HepG2 (cell line): Measurements from ENCODE around the gene CHST11. TPM values are rescaled to one million over a fixed set of nuclear protein-coding genes. Genes with fewer than 3 reads are reported as not detected.

ENCODE experiments used
- ATAC-seq: fragments of 200-7000 bp; cut with Tn5 transposase; 3 replicates; pipeline ENCODE4 v1.9.1; 2020; ENCODE audit warnings: mild to moderate bottlenecking, moderate library complexity
- BruUV-seq: library from RNA; stranded (reverse); fragments of 400-500 nt; replicated peaks from 2 replicates; lab custom pipeline; 2021; lab: Mats Ljungman, UMichigan
- CTCF ChIA-PET: fragments of 300-600 bp; formaldehyde crosslinking; extraction: SDS; loops from one replicate; lab custom pipeline; 2021; ENCODE audit warnings: low total read pairs, inconsistent platforms, low intra/inter-chr PET ratio; lab: Yijun Ruan, JAX
- POLR2A ChIA-PET: fragments of 350-600 bp; sonication (Branson Sonifier 250); formaldehyde crosslinking; loops from one replicate; lab custom pipeline; 2020; ENCODE audit warnings: antibody characterized with exemption, inconsistent platforms; lab: Yijun Ruan, JAX
- DNase-seq: peaks from one replicate; pipeline ENCODE4 v3.0.0-alpha.2; 2015; ENCODE audit warnings: low spot score
- FAIRE-seq: peaks from 3 replicates; lab custom pipeline; 2011; peaks lifted over from hg19 to GRCh38; lab: Jason Lieb, UNC
- H2AFZ ChIP-seq: one replicate; pipeline ENCODE4 v1.6.1; 2011; ENCODE audit warnings: low read length, inconsistent platforms
- H3K27ac ChIP-seq: fragments of 300-600 bp; 3 replicates; pipeline ENCODE4 v1.8.0; 2011; ENCODE audit warnings: mixed run types, mild to moderate bottlenecking, mixed read lengths, low read length, inconsistent platforms; ENCODE audit not compliant: insufficient read depth; ENCODE audit errors: extremely low read length
- H3K27me3 ChIP-seq, 2 experiments: fragments of 200-600 bp in 1 of 2; 2 replicates in 1 of 2; 3 replicates in 1 of 2; pipeline versions ENCODE4 v1.6.0 to v1.8.0; 2011; ENCODE audit warnings: low read length in 2 of 2, mild to moderate bottlenecking in 2 of 2, moderate library complexity in 2 of 2, inconsistent platforms in 1 of 2; ENCODE audit not compliant: insufficient read depth in 2 of 2, control insufficient read depth in 1 of 2
- H3K36me3 ChIP-seq, 2 experiments: fragments of 200-600 bp in 1 of 2; replicated peaks in 1 of 2; 2 replicates in 1 of 2; 3 replicates in 1 of 2; pipeline versions ENCODE4 v1.5.1 to v1.8.0; 2011; ENCODE audit warnings: low read length in 2 of 2, inconsistent platforms in 1 of 2; ENCODE audit not compliant: insufficient read depth in 2 of 2, control insufficient read depth in 1 of 2
- H3K4me1 ChIP-seq: 2 replicates; pipeline ENCODE4 v1.5.1; 2012; ENCODE audit warnings: low read length, inconsistent platforms; ENCODE audit not compliant: insufficient read depth
- H3K4me2 ChIP-seq: 2 replicates; pipeline ENCODE4 v1.6.0; 2011; ENCODE audit warnings: low read depth, low read length, inconsistent platforms
- H3K4me3 ChIP-seq, 3 experiments: fragments of 200-600 bp in 1 of 3; sonication (generic), shearing (Covaris generic) in 1 of 3; replicated peaks in 1 of 3; 2 replicates each; pipeline ENCODE4 v1.5.1; 2011 to 2016; ENCODE audit warnings: low read length in 3 of 3, inconsistent platforms in 2 of 3, low read depth in 2 of 3, mild to moderate bottlenecking in 2 of 3, control low read depth in 1 of 3, mixed read lengths in 1 of 3; ENCODE audit not compliant: insufficient read depth in 1 of 3
- H3K79me2 ChIP-seq: one replicate; pipeline ENCODE4 v1.6.1; 2011; ENCODE audit warnings: low read length, inconsistent platforms; ENCODE audit not compliant: insufficient read depth
- H3K9ac ChIP-seq: 2 replicates; pipeline ENCODE4 v1.6.0; 2011; ENCODE audit warnings: mild to moderate bottlenecking, low read depth, low read length, inconsistent platforms; ENCODE audit not compliant: insufficient read depth
- H3K9me3 ChIP-seq: 2 replicates; pipeline ENCODE4 v1.5.1; 2012; ENCODE audit warnings: mild to moderate bottlenecking, low read length
- H4K20me1 ChIP-seq: 2 replicates; pipeline ENCODE4 v1.6.0; 2011; ENCODE audit warnings: inconsistent platforms, mild to moderate bottlenecking, low read length, moderate library complexity; ENCODE audit not compliant: insufficient read depth
- ARID5B ChIP-seq: IDR thresholded peaks from 2 replicates; pipeline ENCODE4 v1.4.0; 2020; ENCODE audit warnings: mild to moderate bottlenecking, missing genetic modification reagents
- KLF12 ChIP-seq: sonication (generic); formaldehyde crosslinking; IDR thresholded peaks from 2 replicates; pipeline ENCODE4 v1.4.0; 2020; ENCODE audit warnings: missing genetic modification reagents, borderline replicate concordance
- KMT2A ChIP-seq: sonication (generic); formaldehyde crosslinking; IDR thresholded peaks from 2 replicates; pipeline ENCODE4 v1.4.0; 2020; ENCODE audit warnings: missing genetic modification reagents
- SNAPC4 ChIP-seq: sonication (generic); formaldehyde crosslinking; IDR thresholded peaks from 2 replicates; pipeline ENCODE4 v1.4.0; 2020; ENCODE audit warnings: mild to moderate bottlenecking, missing genetic modification reagents
- SP2 ChIP-seq: sonication (generic); formaldehyde crosslinking; IDR thresholded peaks from 2 replicates; pipeline ENCODE4 v1.5.1; 2020; ENCODE audit warnings: mild to moderate bottlenecking, missing genetic modification reagents
- ZNF20 ChIP-seq: sonication (generic); formaldehyde crosslinking; IDR thresholded peaks from 2 replicates; pipeline ENCODE4 v1.4.0; 2020; ENCODE audit warnings: mild to moderate bottlenecking, moderate library complexity, missing genetic modification reagents
- ZNF562 ChIP-seq: sonication (generic); formaldehyde crosslinking; IDR thresholded peaks from 2 replicates; pipeline ENCODE4 v1.8.0; 2022; ENCODE audit warnings: missing genetic modification reagents, borderline replicate concordance
- ZNF652 ChIP-seq: IDR thresholded peaks from 2 replicates; pipeline ENCODE4 v1.6.1; 2016; ENCODE audit warnings: low read depth, borderline replicate concordance
- ZNF678 ChIP-seq: sonication (generic); formaldehyde crosslinking; IDR thresholded peaks from 2 replicates; pipeline ENCODE4 v1.4.0; 2020; ENCODE audit warnings: mild to moderate bottlenecking, missing genetic modification reagents
- ZNF709 ChIP-seq: sonication (generic); formaldehyde crosslinking; IDR thresholded peaks from 2 replicates; pipeline ENCODE4 v1.5.0; 2020; ENCODE audit warnings: mild to moderate bottlenecking, missing genetic modification reagents
- WGBS: methylation state at CpG from one replicate; pipeline ENCODE4 v1.1.6; 2017; ENCODE audit warnings: low lambda C conversion rate; 5-methylcytosine and 5-hydroxymethylcytosine counted together
- in situ Hi-C: cut with HindIII; loops from 2 replicates; pipeline ENCODE4 v1.10.0; 2017; ENCODE audit warnings: low pct_unique_long_range_greater_than_20kb; ENCODE audit not compliant: extremely low pct_ligation_motif_present
- intact Hi-C: fragments of 100-400 bp; cut with micrococcal nuclease; formaldehyde crosslinking; loops from one replicate; pipeline ENCODE4 v1.10.0; 2022; ENCODE audit not compliant: unreplicated experiment
- polyA plus RNA-seq, 8 experiments: library from polyadenylated mRNA; depleted of rRNA in 3 of 8; stranded (reverse) in 7 of 8; unstranded in 1 of 8; fragments of >200 nt; fragmentation: Illumina TruSeq in 4 of 8; extraction: Trizol in 4 of 8; gene quantifications; 2 replicates each; pipeline versions ENCODE4 v1.2.1 to v1.2.3, GENCODE V29; 2011 to 2016; ENCODE audit warnings: low read depth in 4 of 8, missing spikeins in 1 of 8, mixed read lengths in 1 of 8; ENCODE audit not compliant: insufficient read depth in 1 of 8
- total RNA-seq, 5 experiments: library from RNA; depleted of rRNA; stranded (reverse); fragments of >200 nt; fragmentation: Illumina TruSeq; extraction: Trizol; gene quantifications; 2 replicates each; pipeline ENCODE4 v1.2.3, GENCODE V29; 2016; ENCODE audit warnings: low read depth in 1 of 5

CHST11 gene
- total and polyA plus RNA-seq, 2 of the 13 experiments (the other 11 are each of a cell fraction or from before 2014, with no cell fraction given), result 0.15 TPM; not detected in 1

GRCh38 chr12:104484079-104484478 is 27.3 kb downstream of the CHST11 start:
- ChIA-PET CTCF (no interaction called here), POLR2A (no interaction called here)
- H4K20me1 ChIP-seq, result no peaks in the 10 kb centered on the region
- H3K4me1 ChIP-seq, result peaks cover 8% of the 10 kb centered on the region; the same call in 1 of the 2 replicates
- peaks cover 3 to 25% of the 10 kb centered on the region in 2 experiments; a peak in 3 of 5 replicates for H3K27me3 ChIP-seq
- no TSS peak for BruUV-seq
- FAIRE-seq (no peak), DNase-seq (no peak), ATAC-seq (no peak)
- intact Hi-C loops (no loop called here), in situ Hi-C loops (no loop called here)
- 0% methylated on average over 2 of the region's 2 CpGs for WGBS
- no peak overlapping the region for H3K9ac ChIP-seq
- TF ChIP-seq KMT2A, result no peak
- no peak for TF ChIP-seq SNAPC4
- TF ChIP-seq ZNF709 (CRISPR knock-in tag), result no peak
- no peak for TF ChIP-seq ARID5B (CRISPR knock-in tag)
- no peak for TF ChIP-seq ZNF20 (CRISPR knock-in tag)
- TF ChIP-seq ZNF562 (CRISPR knock-in tag), result no peak
- TF ChIP-seq ZNF652 (CRISPR knock-in tag), result no peak
- no peak for TF ChIP-seq SP2 (CRISPR knock-in tag)
- no peak for TF ChIP-seq KLF12 (CRISPR knock-in tag)
- no peak for TF ChIP-seq ZNF678 (CRISPR knock-in tag)
- TF ChIP-seq, all 625 proteins: peak for 0
- Histone ChIP-seq H3K4me2 (no peak overlapping the region), H3K9me3 (no peaks in the 10 kb centered on the region), H3K79me2 (no peaks in the 10 kb centered on the region), H2AFZ (no peak overlapping the region), H3K36me3 (no peaks in the 10 kb centered on the region), H3K27ac (no peak overlapping the region), H3K4me3 (no peak overlapping the region)
